Measurements from ENCODE around the gene EFHC2.
A peak's percentile ranks its signal among the peaks of the same experiment; 100 is the strongest.
"Not testable (repeated sequence)": the region's sequence is repeated elsewhere in the genome, so short reads cannot be mapped to it uniquely, and the experiment has no call there.

The EFHC2 gene

GRCh38 chrX:44227991-44228390 lies 115.5 kb downstream of the EFHC2 start:
- no peak for DNase-seq

- no peak for DNase-seq
Observed at GRCh38 chrX:44225667-44226066, 117.8 kb downstream of the EFHC2 start.

- no peak for DNase-seq
Observed at GRCh38 chrX:44224760-44225159, 118.7 kb downstream of the EFHC2 start.

- no peak for DNase-seq
Observed at GRCh38 chrX:44223150-44223549, 120.3 kb downstream of the EFHC2 start.

GRCh38 chrX:44218465-44218864 lies 125.0 kb downstream of the EFHC2 start:
- no peak for DNase-seq

DNA sequence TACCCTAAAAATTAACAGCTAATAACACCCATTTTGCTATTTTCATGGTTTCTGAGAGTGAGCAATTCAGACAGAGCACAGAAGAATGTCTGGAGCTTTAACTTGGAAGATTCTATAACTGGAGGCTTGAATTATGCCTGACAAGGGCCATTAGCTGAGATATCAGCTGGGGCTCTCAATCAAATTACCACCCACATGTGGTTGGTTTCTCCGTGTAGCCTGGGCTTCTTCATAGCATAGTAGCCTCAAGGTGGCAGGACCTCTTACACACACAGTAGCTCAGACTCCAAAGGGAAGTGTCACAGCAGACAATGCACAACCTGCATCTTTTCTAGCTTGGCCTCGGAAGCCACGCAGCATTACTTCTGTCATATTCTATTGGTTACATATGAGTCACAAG lies 127.3 kb downstream of the EFHC2 start:
- DNase-seq, result no peak

GRCh38 chrX:44203791-44204190 lies 139.7 kb downstream of the EFHC2 start:
- no peak for DNase-seq

- DNase-seq, result no peak
Observed at GRCh38 chrX:44202596-44202995, 140.9 kb downstream of the EFHC2 start.

DNA sequence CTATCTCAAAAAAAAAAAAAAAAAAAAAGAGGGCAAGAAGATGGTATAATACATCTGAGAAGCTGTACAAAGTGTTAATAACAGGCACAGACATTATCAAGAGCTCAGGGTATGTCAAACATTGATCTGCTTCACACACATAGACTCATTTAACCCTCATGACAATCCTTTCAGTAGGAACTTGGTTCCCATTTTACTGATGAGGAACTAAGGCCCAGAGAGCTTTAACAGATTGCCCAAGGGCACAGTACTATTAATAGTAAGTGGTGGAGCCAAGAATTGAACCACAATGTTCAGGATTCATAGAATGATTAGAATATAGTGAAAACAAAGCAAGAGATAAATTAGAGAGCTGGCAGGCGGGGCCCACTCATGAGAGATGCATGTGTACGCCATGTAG lies 154.4 kb downstream of the EFHC2 start:
- no peak for DNase-seq

DNA sequence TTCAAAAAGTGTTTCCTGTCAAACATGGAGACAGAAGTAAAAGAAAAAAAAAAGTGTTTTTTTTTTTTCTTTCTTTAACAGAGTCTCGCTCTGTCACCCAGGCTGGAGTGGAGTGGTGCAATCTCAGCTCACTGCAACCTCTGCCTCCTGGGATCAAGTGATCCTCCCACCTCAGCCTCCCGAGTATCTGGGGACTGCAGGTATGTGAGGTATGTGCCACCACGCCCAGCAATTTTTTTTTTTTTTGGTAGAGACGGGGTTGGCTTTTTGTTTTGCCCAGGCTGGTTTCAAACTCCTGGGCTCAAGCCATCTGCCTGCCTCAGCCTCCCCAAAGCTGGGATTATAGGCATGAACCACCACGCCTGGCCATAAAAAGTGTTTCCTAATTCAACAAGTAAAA lies 155.6 kb downstream of the EFHC2 start:
- DNase-seq, result not testable (repeated sequence)

GRCh38 chrX:44183329-44183728 lies 160.1 kb downstream of the EFHC2 start:
- DNase-seq, result no peak

GRCh38 chrX:44178274-44179053 lies 165.0 kb downstream of the EFHC2 start:
- no peak for DNase-seq

GRCh38 chrX:44175455-44175854 lies 168.0 kb downstream of the EFHC2 start:
- no peak for DNase-seq

DNA sequence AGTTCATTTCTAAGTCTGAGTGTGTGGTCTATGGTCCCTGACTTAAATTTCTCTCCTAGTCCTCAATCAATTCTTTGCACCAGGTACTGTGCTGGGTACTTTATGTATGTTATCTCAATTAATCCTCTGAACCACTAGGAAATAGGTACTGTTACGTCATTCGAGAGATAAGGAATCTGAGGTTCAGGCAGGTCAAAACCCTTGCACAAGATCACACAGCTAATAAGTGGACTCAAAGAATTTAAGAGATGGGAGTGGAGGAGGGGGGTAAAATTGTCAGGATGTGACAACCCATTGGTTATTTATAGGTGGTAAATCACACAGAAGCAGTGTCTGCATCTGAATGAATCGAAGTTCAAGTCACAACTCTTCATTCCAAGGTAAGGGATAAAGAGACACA lies 169.4 kb downstream of the EFHC2 start:
- no peak for DNase-seq

GRCh38 chrX:44173219-44173618 lies 170.3 kb downstream of the EFHC2 start:
- DNase-seq, result no peak

- no peak for DNase-seq
Observed at GRCh38 chrX:44167116-44167515, 176.4 kb downstream of the EFHC2 start.

GRCh38 chrX:44162964-44163475 lies 180.5 kb downstream of the EFHC2 start:
- no peak for DNase-seq

DNA sequence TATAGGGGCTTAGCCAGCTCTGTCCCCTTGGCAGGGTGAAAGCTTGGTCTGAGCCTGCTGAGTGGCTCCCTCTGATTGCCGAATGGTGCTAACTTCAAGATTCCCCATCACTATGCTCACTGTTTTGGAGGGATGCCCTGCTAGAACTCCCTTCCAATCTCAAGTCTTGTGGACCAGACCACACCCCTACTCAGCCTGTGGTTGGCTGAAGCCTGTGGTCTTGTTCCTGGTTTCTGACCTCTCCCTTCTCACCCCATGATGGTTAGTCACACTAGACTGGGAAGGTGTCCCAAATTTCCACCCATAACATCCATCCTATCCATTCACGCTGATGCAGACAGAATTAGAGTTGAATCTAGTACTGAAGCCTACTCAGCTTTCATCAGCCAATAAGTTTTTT lies 185.6 kb downstream of the EFHC2 start:
- no peak for DNase-seq

GRCh38 chrX:44157283-44157682 lies 186.2 kb downstream of the EFHC2 start:
- no peak for DNase-seq

DNA sequence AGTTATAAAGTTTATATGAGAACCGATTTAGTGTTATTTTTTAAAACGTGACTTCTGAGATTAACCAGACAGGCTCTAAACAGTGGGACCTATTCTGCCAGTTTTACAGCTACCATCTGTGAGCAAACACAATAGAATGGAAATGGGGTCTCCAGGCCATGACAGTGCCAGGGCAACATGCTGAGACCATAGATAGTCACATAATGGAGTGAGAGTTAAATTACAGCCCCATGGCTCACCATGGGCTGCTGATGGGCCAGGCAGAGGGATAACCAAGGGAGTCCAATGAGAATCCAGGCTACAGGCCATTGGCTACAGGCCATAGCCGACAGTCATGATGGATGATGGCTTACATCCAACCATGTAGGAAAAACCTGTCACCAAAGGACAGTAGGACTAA lies 186.7 kb downstream of the EFHC2 start:
- DNase-seq, result no peak

- DNase-seq, result peak; percentile 61
Observed at GRCh38 chrX:44155126-44155525, 188.3 kb downstream of the EFHC2 start.

GRCh38 chrX:44152852-44153251 lies 190.6 kb downstream of the EFHC2 start:
- no peak for DNase-seq

- DNase-seq, result no peak
Observed at GRCh38 chrX:44147130-44147529, 196.3 kb downstream of the EFHC2 start.

DNA sequence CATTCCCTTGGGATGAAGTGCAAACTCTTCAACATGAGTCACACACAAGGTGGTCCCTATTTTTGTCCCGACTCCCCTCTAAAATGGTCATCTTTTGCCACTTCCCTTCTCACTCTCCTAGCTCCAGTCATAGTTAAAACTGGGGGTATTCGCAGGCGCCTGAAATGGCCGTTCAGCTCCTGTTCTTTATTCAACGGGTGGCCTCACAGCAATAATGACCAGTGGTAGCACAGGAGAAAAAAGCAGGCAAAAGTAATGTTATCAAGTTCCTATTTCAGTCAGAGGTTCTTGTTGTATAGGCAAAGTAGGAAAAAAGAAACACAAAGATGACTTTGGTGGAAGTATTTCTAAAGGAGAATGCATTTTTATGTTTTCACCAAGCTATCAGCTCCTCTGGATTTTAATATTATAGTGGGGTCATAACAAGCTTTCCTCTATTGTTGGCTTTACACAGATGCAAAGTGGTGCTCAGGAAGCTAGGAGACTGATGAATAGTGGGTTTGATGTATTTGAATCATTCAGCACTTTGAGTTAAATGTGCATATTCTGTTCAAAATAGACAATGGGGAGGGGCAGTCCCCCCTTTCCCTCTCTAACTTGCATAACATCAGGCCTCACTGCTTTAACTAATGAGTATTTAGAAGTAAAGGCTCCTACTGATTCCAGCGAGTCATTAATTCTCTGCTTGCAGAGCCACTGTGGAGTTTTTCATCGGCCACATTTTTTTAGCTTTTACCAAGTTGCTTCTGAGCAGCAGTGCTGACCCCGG lies 199.1 kb downstream of the EFHC2 start:
- DNase-seq, result peak; percentile 27

Measured in retina (tissue), 1 donor.